Nephron (organoid): ENCODE data around the gene HCN4.

Source experiments
- H3K27ac Mint-ChIP-seq, 3 experiments: 2 replicates each; pipeline ENCODE4 v1.8.0; 2020; ENCODE audit warnings: mixed read lengths in 3 of 3, mild to moderate bottlenecking in 2 of 3, moderate library complexity in 1 of 3
- H3K27me3 Mint-ChIP-seq: 2 replicates; pipeline ENCODE4 v1.8.0; 2021; ENCODE audit warnings: low read depth, mild to moderate bottlenecking, moderate library complexity, mixed read lengths
- H3K36me3 Mint-ChIP-seq: 2 replicates; pipeline ENCODE4 v1.8.0; 2020; ENCODE audit warnings: low read depth, mixed read lengths
- H3K4me1 Mint-ChIP-seq: 2 replicates; pipeline ENCODE4 v1.8.0; 2020; ENCODE audit warnings: mixed read lengths
- H3K4me3 Mint-ChIP-seq, 3 experiments: 2 replicates each; pipeline ENCODE4 v1.8.0; 2020; ENCODE audit warnings: mild to moderate bottlenecking in 3 of 3, mixed read lengths in 3 of 3, moderate library complexity in 2 of 3
- H3K9me3 Mint-ChIP-seq: 2 replicates; pipeline ENCODE4 v1.8.0; 2020; ENCODE audit warnings: mixed read lengths
- CTCF ChIP-seq, 3 experiments: fragments of 200-600 bp; sonication (generic); IDR thresholded peaks; one replicate each; pipeline ENCODE4 v1.5.0; 2021; ENCODE audit warnings: antibody characterized with exemption in 3 of 3; ENCODE audit not compliant: unreplicated experiment in 3 of 3

Gene HCN4

GRCh38 chr15:73352082-73352481 is 16.7 kb downstream of the HCN4 start:
- no peak for TF ChIP-seq CTCF (IDR thresholded peaks at IDR 0.05; ENCODE audit: unreplicated experiment in 3 of 3)
- Mint-ChIP-seq H3K4me3 (no peak overlapping the region), H3K27ac (no peak overlapping the region), H3K36me3 (no peaks in the 10 kb centered on the region), H3K27me3 (peaks cover 25% of the 10 kb centered on the region), H3K4me1 (no peaks in the 10 kb centered on the region), H3K9me3 (no peaks in the 10 kb centered on the region)

- no peaks in the 10 kb centered on the region for H3K36me3 Mint-ChIP-seq
- peaks cover 10% of the 10 kb centered on the region for H3K27me3 Mint-ChIP-seq
- H3K9me3 Mint-ChIP-seq, result no peaks in the 10 kb centered on the region
- H3K4me3 Mint-ChIP-seq, result no peak overlapping the region
- no peak overlapping the region for H3K27ac Mint-ChIP-seq
- no peaks in the 10 kb centered on the region for H3K4me1 Mint-ChIP-seq
- TF ChIP-seq CTCF (IDR thresholded peaks at IDR 0.05; ENCODE audit: unreplicated experiment in 3 of 3), result no peak
Observed at GRCh38 chr15:73349191-73349590, 19.6 kb downstream of the HCN4 start.

GRCh38 chr15:73346735-73347312 is 21.9 kb downstream of the HCN4 start:
- Mint-ChIP-seq H3K27me3 (peaks cover 21% of the 10 kb centered on the region), H3K27ac (no peak overlapping the region), H3K36me3 (no peaks in the 10 kb centered on the region), H3K9me3 (peaks cover 3% of the 10 kb centered on the region), H3K4me3 (no peak overlapping the region), H3K4me1 (no peaks in the 10 kb centered on the region)
- no peak for TF ChIP-seq CTCF (IDR thresholded peaks at IDR 0.05; ENCODE audit: unreplicated experiment in 3 of 3)

GRCh38 chr15:73345658-73346057 is 23.1 kb downstream of the HCN4 start:
- no peak overlapping the region for H3K4me3 Mint-ChIP-seq
- no peaks in the 10 kb centered on the region for H3K4me1 Mint-ChIP-seq
- TF ChIP-seq CTCF (IDR thresholded peaks at IDR 0.05; ENCODE audit: unreplicated experiment in 3 of 3), result no peak
- no peaks in the 10 kb centered on the region for H3K36me3 Mint-ChIP-seq
- peaks cover 3% of the 10 kb centered on the region for H3K9me3 Mint-ChIP-seq
- H3K27me3 Mint-ChIP-seq, result peaks cover 21% of the 10 kb centered on the region
- H3K27ac Mint-ChIP-seq, result no peak overlapping the region

- Mint-ChIP-seq H3K4me1 (no peaks in the 10 kb centered on the region), H3K36me3 (no peaks in the 10 kb centered on the region), H3K27ac (no peak overlapping the region)
Observed at GRCh38 chr15:73344056-73344455, 24.7 kb downstream of the HCN4 start.

More at GRCh38 chr15:73344056-73344455, 24.7 kb downstream of the HCN4 start:
- TF ChIP-seq CTCF (IDR thresholded peaks at IDR 0.05; ENCODE audit: unreplicated experiment in 3 of 3), result no peak
- Mint-ChIP-seq H3K9me3 (peaks cover 3% of the 10 kb centered on the region), H3K4me3 (no peak overlapping the region), H3K27me3 (peaks cover 21% of the 10 kb centered on the region)
